GM13976 (cell line): ENCODE data around the gene GTF3C2.

Source experiments
- DNase-seq: peaks from one replicate; pipeline ENCODE4 v3.0.0; 2012; ENCODE audit warnings: low spot score
- in situ Hi-C: fragments of 300-500 bp; cut with MboI; formaldehyde crosslinking; loops from one replicate; pipeline ENCODE4 v1.12.0; 2022; ENCODE audit warnings: low sequenced_read_pairs, mixed read lengths, inconsistent platforms; ENCODE audit not compliant: unreplicated experiment
- TF ChIP-seq, protein P1 (sequence below): IDR thresholded peaks from 2 replicates; pipeline ENCODE4 v1.5.1; 2012; ENCODE audit warnings: borderline replicate concordance, mild to moderate bottlenecking; ENCODE audit not compliant: insufficient read depth; ENCODE audit errors: extremely low read depth, missing control alignments, control extremely low read depth

Gene GTF3C2

DNA sequence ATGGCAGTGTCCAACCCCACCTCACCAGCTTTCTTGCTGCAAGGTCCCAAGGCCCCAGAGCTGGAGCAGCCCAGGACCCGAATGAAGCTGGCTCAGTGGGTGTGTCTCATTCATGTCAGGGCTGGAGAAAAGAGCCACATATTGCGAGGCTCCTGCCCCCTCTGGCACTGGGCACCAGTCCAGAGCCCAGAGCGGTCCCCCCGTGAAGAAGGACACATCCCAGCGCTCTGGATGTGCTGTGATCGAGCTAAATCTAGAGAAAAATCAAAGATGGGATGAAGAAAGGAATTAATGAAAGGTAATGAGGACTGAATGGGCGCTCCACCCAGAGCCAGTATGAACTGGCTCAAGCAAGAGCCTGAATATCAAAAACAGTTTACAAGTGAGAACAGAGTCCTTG lies 20.4 kb downstream of the GTF3C2 start:
- in situ Hi-C loops: no loop called here
- no peak for DNase-seq
- TF ChIP-seq, protein P1, sequence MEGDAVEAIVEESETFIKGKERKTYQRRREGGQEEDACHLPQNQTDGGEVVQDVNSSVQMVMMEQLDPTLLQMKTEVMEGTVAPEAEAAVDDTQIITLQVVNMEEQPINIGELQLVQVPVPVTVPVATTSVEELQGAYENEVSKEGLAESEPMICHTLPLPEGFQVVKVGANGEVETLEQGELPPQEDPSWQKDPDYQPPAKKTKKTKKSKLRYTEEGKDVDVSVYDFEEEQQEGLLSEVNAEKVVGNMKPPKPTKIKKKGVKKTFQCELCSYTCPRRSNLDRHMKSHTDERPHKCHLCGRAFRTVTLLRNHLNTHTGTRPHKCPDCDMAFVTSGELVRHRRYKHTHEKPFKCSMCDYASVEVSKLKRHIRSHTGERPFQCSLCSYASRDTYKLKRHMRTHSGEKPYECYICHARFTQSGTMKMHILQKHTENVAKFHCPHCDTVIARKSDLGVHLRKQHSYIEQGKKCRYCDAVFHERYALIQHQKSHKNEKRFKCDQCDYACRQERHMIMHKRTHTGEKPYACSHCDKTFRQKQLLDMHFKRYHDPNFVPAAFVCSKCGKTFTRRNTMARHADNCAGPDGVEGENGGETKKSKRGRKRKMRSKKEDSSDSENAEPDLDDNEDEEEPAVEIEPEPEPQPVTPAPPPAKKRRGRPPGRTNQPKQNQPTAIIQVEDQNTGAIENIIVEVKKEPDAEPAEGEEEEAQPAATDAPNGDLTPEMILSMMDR: no peak

DNA sequence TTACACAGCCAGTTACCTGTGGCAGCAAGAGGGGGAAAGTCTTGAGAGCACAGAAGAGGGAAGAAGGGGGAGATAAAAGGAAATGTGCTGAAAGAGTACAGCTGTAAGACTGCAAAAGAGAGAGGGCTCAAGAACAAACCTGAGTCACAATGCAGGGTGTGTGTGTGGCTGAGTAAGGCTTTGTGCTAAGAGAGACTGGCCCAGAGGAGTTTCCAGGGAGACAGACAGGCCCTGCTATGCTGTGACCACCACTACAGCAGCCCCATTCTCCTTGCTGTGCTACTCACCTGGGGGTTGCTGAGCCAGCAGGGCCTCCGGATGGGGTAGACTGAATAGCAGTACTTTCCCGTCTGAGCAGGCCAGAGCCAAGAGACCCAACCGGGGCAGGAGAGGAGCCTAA lies 21.3 kb downstream of the GTF3C2 start:
- in situ Hi-C loops: no loop called here
- DNase-seq: no peak

DNA sequence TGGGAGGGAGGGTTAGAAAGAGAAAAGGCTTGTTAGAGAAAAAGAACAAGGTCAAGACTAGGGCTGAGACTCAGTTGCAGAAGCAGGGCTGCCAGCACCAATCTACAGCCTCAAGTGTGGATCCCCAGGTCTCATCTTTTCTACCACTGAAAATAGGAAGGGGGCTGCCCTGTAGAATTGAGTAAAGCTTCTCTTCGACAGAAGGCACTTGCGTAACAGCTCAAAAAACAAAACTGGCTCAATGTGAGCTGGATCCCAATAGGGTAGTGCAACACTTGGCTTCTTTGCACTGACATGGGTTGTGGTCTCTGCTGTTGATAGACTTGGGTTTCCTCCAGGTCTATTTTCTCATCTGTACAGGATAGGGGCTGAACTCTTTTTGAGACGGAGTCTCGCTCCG lies 31.8 kb downstream of the GTF3C2 start:
- in situ Hi-C loops: no loop called here
- TF ChIP-seq, protein P1: no peak
- DNase-seq: no peak

More for the DNA sequence above, 21.3 kb downstream of the GTF3C2 start:
- TF ChIP-seq, protein P1: no peak

DNA sequence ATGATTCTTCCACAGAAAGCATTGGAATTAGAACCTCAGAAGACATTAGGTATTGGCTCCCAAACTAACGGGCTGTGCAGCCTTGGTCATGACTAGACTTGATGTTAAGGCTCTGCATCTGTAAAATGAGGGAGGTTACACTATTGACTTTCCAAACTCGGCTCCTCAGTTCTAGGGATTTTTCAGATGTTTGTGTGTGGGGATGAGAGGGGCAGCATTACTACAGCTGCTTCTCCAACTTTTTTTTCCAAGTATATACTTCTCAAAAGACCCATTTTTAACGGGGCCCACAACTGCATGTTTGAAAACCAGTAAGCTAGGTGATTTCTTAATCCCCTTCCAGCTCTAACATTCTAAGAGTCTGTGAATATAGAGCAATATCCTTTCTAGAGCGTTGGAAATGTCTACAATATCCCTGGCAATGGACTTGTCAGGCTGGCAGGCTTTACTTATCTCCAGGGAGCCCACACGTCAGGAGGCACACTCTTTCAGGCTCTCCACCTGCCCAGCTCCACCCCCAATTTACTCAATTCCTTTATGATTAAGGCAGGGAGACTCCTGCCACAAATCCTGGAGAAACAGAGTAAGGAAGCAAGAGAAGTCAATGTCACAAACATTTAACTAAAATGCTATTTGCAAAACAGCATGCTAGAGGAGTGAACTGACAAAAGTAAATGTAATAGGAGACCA lies 32.8 kb downstream of the GTF3C2 start:
- TF ChIP-seq, protein P1: no peak
- in situ Hi-C loops: no loop called here
- no peak for DNase-seq

DNA sequence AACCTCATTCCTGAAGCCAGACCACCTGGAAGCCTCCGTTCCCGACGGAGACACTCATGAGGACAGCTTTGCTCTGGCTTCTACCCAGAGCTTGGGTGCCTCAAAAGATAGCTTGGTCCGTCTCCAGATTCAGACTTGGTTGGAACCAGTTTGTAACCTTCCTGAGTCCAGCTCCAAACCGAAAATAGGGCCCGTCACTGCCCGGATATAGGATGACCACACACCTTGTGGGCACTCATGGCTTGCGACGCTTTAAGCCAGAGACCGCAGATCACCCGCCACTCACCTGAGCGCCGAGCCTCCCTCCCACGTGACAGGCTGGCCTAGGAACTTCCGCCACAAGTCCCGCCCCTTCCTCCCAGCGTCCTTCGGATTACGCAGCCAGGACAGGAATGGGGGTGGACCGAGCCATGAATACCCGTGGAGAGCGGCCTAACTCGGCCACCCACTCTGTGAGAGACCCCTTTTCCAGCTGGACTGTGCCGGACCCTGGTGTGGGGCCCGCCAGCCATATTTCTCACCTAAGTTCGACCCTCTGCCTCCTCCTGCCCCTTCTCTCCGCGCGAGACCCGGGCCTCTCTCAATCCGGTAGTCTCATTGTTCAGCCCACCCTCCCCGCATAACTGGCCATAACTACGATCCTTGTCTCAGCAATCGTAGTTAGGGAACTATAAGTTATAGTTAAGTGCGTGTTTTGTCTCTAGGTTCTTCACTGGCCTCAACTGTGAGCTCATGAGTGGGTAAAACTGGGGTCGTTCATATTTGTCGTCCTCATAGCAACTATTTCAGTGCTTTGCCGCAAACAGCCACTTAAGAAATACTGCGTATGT lies 33.6 kb downstream of the GTF3C2 start, which contains the start of gene MPV17:
MPV17 (minus strand) TSS at position 332 of the 830 bp plus-strand sequence. CDS start 580 bp downstream, outside the sequence.
- TF ChIP-seq, protein P1: no peak
- in situ Hi-C loops: no loop called here
- peak; percentile 96 for DNase-seq

DNA sequence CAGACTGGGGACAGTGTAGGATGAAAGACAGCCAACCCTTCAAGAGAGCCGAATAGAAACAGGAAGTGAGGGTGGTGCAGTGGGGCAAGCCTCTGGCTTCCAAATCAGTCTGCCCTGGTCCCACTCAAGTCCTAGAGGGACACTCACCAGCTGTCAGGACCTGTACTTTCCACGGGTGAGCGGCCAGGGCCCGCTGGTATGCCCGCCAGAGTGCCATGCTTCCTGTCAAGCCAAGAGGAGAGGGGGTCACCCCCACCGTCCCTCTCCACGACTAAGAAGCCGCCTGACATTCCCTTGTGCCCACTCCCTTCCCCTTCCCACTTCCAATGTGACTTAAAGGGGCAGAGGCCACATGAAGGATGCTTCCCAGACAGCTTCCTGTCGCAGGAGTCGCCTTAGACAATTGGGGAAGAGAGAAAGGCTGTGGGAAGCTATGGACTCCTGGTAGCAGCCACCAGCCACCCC lies 34.2 kb downstream of the GTF3C2 start:
- in situ Hi-C loops: no loop called here
- peak; percentile 47 for DNase-seq
- TF ChIP-seq, protein P1: no peak
